Astrocyte (in vitro differentiated cells and primary cell): ENCODE measurements around the gene DNAJB12.

ENCODE experiments used
- EZH2 ChIP-seq: IDR thresholded peaks from 2 replicates; pipeline ENCODE4 v1.6.1; 2012; ENCODE audit warnings: mild to moderate bottlenecking, low read length, inconsistent platforms; ENCODE audit not compliant: insufficient read depth
- TF ChIP-seq, protein P1 (sequence below): IDR thresholded peaks from 2 replicates; pipeline ENCODE4 v1.5.1; 2011; ENCODE audit warnings: low read depth, mild to moderate bottlenecking, inconsistent platforms, low read length, moderate library complexity; ENCODE audit not compliant: insufficient read depth

GRCh38 chr10:72322030-72322279 is 32.8 kb downstream of the DNAJB12 start:
- TF ChIP-seq, protein P1, sequence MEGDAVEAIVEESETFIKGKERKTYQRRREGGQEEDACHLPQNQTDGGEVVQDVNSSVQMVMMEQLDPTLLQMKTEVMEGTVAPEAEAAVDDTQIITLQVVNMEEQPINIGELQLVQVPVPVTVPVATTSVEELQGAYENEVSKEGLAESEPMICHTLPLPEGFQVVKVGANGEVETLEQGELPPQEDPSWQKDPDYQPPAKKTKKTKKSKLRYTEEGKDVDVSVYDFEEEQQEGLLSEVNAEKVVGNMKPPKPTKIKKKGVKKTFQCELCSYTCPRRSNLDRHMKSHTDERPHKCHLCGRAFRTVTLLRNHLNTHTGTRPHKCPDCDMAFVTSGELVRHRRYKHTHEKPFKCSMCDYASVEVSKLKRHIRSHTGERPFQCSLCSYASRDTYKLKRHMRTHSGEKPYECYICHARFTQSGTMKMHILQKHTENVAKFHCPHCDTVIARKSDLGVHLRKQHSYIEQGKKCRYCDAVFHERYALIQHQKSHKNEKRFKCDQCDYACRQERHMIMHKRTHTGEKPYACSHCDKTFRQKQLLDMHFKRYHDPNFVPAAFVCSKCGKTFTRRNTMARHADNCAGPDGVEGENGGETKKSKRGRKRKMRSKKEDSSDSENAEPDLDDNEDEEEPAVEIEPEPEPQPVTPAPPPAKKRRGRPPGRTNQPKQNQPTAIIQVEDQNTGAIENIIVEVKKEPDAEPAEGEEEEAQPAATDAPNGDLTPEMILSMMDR: no peak
- no peak for TF ChIP-seq EZH2
